GM08714 (cell line): ENCODE results near the gene LEPROT.
"Not testable (repeated sequence)": the region's sequence is repeated elsewhere in the genome, so short reads cannot be mapped to it uniquely, and the experiment has no call there.

ENCODE experiments used
- H3K4me3 ChIP-seq: fragments of 200-500 bp; sonication (Bioruptor generic); 2 replicates; pipeline ENCODE4 v1.5.1; 2014; ENCODE audit warnings: mild to moderate bottlenecking, low read length, inconsistent platforms
- ZNF274 ChIP-seq: IDR thresholded peaks from 2 replicates; pipeline ENCODE4 v1.6.1; 2012; ENCODE audit warnings: mild to moderate bottlenecking, low read depth, low read length

The LEPROT gene, protein sequence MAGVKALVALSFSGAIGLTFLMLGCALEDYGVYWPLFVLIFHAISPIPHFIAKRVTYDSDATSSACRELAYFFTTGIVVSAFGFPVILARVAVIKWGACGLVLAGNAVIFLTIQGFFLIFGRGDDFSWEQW

DNA sequence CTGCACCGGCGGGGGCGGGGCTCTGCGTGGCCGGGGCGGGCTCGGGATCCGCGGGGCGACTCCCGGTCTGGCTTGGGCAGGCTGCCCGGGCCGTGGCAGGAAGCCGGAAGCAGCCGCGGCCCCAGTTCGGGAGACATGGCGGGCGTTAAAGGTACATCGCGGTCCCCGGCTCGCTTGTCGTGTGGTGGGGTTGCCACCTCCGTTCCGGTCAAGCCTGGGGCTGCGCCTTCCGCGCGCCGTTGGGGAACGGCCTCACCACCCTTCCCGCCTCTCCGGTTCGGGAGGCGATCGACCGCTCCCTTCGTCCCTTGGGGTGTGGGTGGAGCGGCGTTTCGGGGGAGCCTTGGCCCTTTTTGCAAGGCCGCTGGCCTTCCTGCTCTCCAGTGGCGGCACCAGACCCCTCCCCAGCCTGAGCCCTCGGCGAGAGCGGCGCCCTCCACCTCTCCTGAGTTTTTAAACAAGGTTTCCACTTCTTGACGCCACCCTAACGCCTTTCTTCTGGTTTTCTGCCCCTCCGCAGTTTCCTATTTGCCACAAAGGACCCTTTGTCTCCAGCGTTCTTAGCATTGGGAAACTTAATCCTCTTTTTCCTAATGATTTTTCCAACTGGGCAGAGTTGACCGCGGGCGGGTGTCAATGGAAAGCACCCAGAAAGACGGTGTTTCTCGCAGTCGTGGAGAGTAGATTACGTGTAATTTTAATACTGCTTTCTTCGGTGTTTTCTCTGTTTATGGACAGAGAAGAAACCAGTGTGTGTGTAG lies at the start of gene LEPROT, which contains the start of gene LEPR:
Gene LEPROT (plus strand): TSS at position 79 of the 761 bp plus-strand sequence. CDS start 57 bp downstream, at position 136.
Gene LEPR (plus strand): TSS at position 79 of the 761 bp plus-strand sequence. CDS start 144,898 bp downstream, outside the sequence.
- H3K4me3 ChIP-seq = peak within 1 kb of the TSS; percentile 100
- no peak for TF ChIP-seq ZNF274

DNA sequence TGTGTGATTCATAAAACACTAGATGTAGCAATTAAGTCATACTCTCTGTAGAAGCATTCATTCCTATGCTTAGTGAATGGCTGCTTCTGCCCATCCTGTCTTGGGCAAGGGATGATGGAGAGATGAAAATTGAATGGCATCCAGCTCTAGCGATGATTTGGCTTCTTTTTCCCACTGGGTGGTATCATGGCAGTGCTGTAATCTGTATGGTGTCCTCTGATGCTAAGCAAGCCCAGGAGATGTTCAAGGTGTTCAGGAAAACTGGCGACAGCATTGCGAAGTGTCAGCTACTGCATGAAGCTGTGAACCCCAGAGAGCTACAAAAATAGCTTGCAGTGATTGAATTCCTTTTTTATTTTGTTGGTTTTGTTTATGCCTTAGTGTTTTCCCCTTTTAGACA lies 48.9 kb upstream of the LEPROT start:
- no peak for TF ChIP-seq ZNF274
- H3K4me3 ChIP-seq = no peak overlapping the region

DNA sequence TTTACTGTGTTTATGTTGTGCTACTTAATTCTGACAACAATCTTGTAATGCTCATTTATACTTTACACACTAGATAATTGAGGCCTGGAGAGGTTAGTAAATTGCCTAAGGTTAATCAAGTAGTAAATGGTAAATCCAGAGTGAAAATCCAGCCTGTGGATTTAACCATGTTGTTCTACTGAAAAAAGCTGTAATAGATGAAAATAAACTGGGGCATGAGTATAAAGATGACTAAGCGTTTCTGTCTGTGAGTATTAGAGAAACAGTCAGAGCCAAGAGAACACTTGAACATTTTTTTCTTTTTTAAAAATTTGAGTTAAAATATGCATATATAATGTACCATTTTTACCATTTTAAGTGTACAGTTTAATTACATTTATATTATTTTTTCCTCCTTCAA lies 47.9 kb upstream of the LEPROT start:
- H3K4me3 ChIP-seq = no peak overlapping the region
- no peak for TF ChIP-seq ZNF274

- TF ChIP-seq ZNF274 = no peak
- H3K4me3 ChIP-seq = no peak overlapping the region
Observed at GRCh38 chr1:65377496-65378246, 42.8 kb upstream of the LEPROT start.

- TF ChIP-seq ZNF274 = no peak
- no peak overlapping the region for H3K4me3 ChIP-seq
Observed at GRCh38 chr1:65378247-65378946, 42.1 kb upstream of the LEPROT start.

DNA sequence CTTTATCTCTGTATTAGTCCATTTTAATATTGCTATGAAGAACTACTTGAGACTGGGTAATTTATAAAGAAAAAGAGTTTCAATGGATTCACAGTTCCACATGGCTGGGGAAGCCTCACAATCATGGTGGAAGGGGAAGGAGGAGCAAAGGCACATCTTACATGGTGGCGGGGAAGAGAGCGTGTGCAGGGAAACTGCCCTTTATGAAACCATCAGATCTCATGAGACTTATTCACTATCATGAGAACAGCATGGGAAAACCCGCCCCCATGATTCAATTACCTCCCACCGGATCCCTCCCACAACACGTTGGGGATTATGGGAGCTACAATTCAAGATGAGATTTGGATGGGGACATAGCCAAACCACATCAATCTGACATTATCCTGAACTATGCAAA lies 36.0 kb upstream of the LEPROT start:
- H3K4me3 ChIP-seq = not testable (repeated sequence)

DNA sequence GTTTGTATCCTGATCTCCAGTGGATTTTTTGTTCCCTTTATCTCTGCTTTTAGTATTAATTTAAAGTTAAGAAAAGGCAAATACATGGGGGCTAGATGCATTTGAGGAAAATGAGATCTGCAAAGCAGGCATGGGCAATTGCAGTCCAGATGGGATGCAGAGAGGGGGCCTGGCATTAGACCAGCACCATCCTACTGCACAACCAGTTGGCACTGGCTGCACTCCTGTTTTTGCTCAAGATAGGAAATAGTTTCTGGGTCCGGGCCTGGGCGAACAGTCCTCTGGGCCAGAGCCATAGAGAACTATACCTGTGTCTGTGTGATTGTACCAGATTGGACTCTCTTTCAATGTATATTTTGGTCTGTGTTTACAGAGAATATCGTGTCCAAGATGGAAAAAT lies 34.0 kb upstream of the LEPROT start:
- TF ChIP-seq ZNF274 = no peak
- H3K4me3 ChIP-seq = no peak overlapping the region

GRCh38 chr1:65387821-65388220 lies 32.6 kb upstream of the LEPROT start:
- no peak overlapping the region for H3K4me3 ChIP-seq
- no peak for TF ChIP-seq ZNF274

GRCh38 chr1:65388908-65389695 lies 31.4 kb upstream of the LEPROT start:
- H3K4me3 ChIP-seq = no peak overlapping the region
- no peak for TF ChIP-seq ZNF274

DNA sequence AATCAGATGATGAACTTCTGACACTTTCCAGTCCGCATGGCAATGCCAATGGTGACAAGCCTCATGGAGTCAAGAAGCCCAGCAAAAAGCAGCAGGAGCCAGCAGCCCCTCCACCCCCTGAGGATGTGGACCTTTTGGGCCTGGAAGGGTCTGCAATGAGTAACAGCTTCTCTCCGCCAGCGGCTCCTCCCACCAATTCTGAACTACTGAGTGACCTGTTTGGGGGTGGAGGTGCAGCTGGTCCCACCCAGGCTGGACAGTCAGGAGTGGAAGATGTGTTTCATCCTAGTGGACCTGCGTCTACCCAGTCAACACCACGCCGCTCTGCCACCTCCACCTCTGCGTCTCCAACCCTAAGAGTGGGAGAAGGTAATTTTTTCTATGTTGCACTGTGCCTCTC lies 28.0 kb upstream of the LEPROT start:
- H3K4me3 ChIP-seq = no peak overlapping the region
- no peak for TF ChIP-seq ZNF274

GRCh38 chr1:65393347-65393746 lies 27.1 kb upstream of the LEPROT start:
- TF ChIP-seq ZNF274 = no peak
- no peak overlapping the region for H3K4me3 ChIP-seq

- no peak for TF ChIP-seq ZNF274
Observed at GRCh38 chr1:65393928-65394327, 26.5 kb upstream of the LEPROT start.

DNA sequence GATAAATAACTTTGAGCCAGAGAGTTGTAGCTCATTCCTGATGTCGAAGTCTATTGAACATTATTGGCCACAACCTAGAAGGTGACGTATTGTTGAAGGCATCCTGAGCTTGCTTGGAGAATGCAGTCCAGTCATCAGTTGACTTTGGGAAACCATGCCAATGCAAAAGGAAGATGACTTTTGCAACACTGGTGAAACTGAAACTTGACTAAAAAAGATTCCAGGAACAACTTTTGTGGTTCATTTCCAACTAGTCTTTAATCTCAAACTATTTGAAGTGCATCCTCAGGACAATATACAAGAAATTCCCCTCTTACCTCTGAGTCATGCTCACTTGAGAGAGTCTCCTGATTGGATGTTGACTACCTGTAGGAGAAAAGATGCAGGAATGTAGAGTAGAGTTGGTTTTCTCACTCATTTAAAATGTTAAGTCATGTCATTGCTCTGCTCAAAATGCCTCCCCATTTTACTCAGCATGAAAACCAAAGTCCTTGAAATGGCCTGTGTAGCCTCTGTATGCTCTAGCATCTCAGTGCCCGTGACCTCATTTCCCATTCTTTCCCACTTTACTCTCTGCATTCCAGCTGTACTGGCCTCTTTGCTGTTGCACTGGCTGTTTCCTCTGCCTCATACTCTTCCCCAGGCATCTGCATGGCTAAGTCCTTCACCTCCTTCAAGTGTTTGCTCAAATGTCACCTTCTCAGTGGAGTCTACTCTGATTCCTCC lies 24.4 kb upstream of the LEPROT start:
- no peak for TF ChIP-seq ZNF274
- no peak overlapping the region for H3K4me3 ChIP-seq

More at GRCh38 chr1:65393928-65394327, 26.5 kb upstream of the LEPROT start:
- H3K4me3 ChIP-seq = no peak overlapping the region

DNA sequence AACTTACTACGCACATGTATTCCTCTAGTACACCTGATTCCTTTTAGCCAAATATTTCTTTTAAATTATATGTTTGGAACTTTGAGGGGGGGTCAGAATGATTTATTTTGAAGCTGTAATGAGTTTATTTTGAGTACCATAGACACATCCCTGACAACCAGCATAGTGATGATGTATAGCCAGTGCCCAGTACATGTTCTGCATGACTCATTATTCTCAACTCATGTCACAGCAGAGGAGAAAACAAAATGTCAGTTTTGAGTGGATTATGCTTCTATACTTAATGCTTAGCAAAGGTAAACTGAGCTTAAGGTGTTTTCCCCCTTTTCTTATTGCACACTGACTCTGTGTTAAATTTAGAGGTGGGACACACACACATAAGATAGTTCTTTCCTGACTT lies 22.4 kb upstream of the LEPROT start:
- H3K4me3 ChIP-seq = no peak overlapping the region
- TF ChIP-seq ZNF274 = no peak
